SH-SY5Y (cell line): ENCODE measurements around the gene P2RY13.

ENCODE experiments used
- GATA2 ChIP-seq: IDR thresholded peaks from 2 replicates; pipeline ENCODE4 v1.6.1; 2011; ENCODE audit warnings: mild to moderate bottlenecking, low read depth, low read length
- GATA3 ChIP-seq: IDR thresholded peaks from 2 replicates; pipeline ENCODE4 v1.6.1; 2011; ENCODE audit warnings: low read depth, mild to moderate bottlenecking, low read length, moderate library complexity

DNA sequence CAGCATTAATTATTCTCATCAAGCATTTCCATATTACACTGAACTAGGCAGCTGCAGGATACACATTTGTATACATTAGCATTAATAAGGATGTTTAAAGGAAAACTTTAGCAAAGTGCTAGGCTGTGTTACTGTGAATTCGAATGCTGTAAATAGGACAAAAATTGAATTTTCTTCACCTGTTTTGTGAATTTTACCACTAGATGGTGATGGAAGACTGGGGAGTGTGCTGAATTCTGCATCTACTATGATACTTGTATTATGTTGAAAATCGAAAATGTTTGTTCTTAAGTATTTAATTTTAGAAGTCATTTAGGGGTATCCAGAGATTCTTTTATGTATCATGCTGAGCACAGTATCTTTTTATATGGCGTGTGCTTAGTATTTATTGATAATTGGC lies 38.7 kb downstream of the P2RY13 start:
- TF ChIP-seq GATA3 = no peak
- TF ChIP-seq GATA2 = no peak
